Breast epithelium (tissue), 4 donors: ENCODE data around the gene SELENOM. TPM values are rescaled to one million over a fixed set of nuclear protein-coding genes. Genes with fewer than 3 reads are reported as not detected.
"Not testable (repeated sequence)": the region's sequence is repeated elsewhere in the genome, so short reads cannot be mapped to it uniquely, and the experiment has no call there.

Source experiments
- DNase-seq, 2 donors: peaks; one replicate each; pipeline ENCODE4 v3.0.0-alpha.2; 2019; ENCODE audit warnings: low spot score in 2 of 2
- H3K27ac ChIP-seq, 2 donors: fragments of 200-600 bp; sonication (generic) in 1 of 2; one replicate each; pipeline ENCODE4 v1.5.1; 2016 to 2019; ENCODE audit warnings: mild to moderate bottlenecking in 1 of 2
- H3K27me3 ChIP-seq, 2 donors: fragments of 200-600 bp; sonication (generic) in 1 of 2; one replicate each; pipeline versions ENCODE4 v1.5.1 to v1.6.0; 2017 to 2019; ENCODE audit warnings: control low read depth in 1 of 2, mild to moderate bottlenecking in 1 of 2
- H3K36me3 ChIP-seq: fragments of 200-600 bp; one replicate; pipeline ENCODE4 v1.5.1; 2019
- H3K4me1 ChIP-seq, 2 donors: fragments of 200-600 bp; sonication (generic); one replicate each; pipeline ENCODE4 v1.5.1; 2016 to 2019; ENCODE audit warnings: control low read depth in 1 of 2
- H3K4me3 ChIP-seq, 3 donors: fragments of 200-600 bp; sonication (generic); 1 replicate in 2 of 3; 2 replicates in 1 of 3; pipeline ENCODE4 v1.5.1; 2016 to 2019; ENCODE audit warnings: mild to moderate bottlenecking in 3 of 3, moderate library complexity in 2 of 3
- H3K9me3 ChIP-seq, 2 donors: fragments of 200-600 bp; sonication (generic) in 1 of 2; one replicate each; pipeline ENCODE4 v1.5.1; 2016 to 2019; ENCODE audit warnings: control low read depth in 1 of 2
- CTCF ChIP-seq, 3 donors: fragments of 450-650 bp; IDR thresholded peaks; one replicate each; pipeline ENCODE4 v1.5.1; 2016 to 2017; ENCODE audit warnings: antibody characterized with exemption in 3 of 3, mild to moderate bottlenecking in 3 of 3, moderate library complexity in 3 of 3
- POLR2A ChIP-seq: fragments of 450-650 bp; IDR thresholded peaks from one replicate; pipeline ENCODE4 v1.6.1; 2016; ENCODE audit warnings: antibody characterized with exemption, mild to moderate bottlenecking, moderate library complexity
- POLR2AphosphoS5 ChIP-seq, 3 donors: sonication (generic); formaldehyde crosslinking; IDR thresholded peaks; one replicate each; pipeline ENCODE4 v1.6.1; 2017; ENCODE audit warnings: antibody characterized with exemption in 3 of 3
- intact Hi-C: fragments of 100-400 bp; cut with DNase I; formaldehyde crosslinking; loops from one replicate; pipeline ENCODE4 v1.15.1; 2023; ENCODE audit warnings: low total_unique reads
- total RNA-seq, 3 donors: library from RNA; depleted of rRNA; stranded (reverse); fragments of >200 nt; gene quantifications; one replicate each; pipeline ENCODE4 v1.1.0, GENCODE V29; 2016

The SELENOM gene
- total RNA-seq, 3 donors from 2014 or later = 297 to 485 (median 411) TPM

GRCh38 chr22:31121403-31121802, 14.0 kb upstream of the SELENOM start:
- TF ChIP-seq POLR2A (no peak), CTCF (IDR thresholded peaks at IDR 0.05) (no peak), POLR2AphosphoS5 (IDR thresholded peaks at IDR 0.05) (no peak)
- peaks cover 3 to 7% of the 10 kb centered on the region in 2 donors for H3K4me1 ChIP-seq
- H3K4me3 ChIP-seq = no peak overlapping the region
- no peaks in the 10 kb centered on the region for H3K36me3 ChIP-seq
- DNase-seq = no peak
- no peak overlapping the region for H3K27ac ChIP-seq
- intact Hi-C loops = no loop called here
- H3K9me3 ChIP-seq = no peaks in the 10 kb centered on the region
- no peaks in the 10 kb centered on the region for H3K27me3 ChIP-seq

- no peak for DNase-seq
- H3K9me3 ChIP-seq = no peaks in the 10 kb centered on the region
- H3K27ac ChIP-seq = no peak overlapping the region
- H3K27me3 ChIP-seq = no peaks in the 10 kb centered on the region
- TF ChIP-seq POLR2AphosphoS5 (IDR thresholded peaks at IDR 0.05) (no peak), CTCF (IDR thresholded peaks at IDR 0.05) (no peak), POLR2A (no peak)
- no peaks in the 10 kb centered on the region for H3K36me3 ChIP-seq
- intact Hi-C loops = no loop called here
- no peak overlapping the region for H3K4me3 ChIP-seq
- H3K4me1 ChIP-seq = peaks cover 3 to 7% of the 10 kb centered on the region in 2 donors
Observed at GRCh38 chr22:31120642-31121041, 13.3 kb upstream of the SELENOM start.

GRCh38 chr22:31120230-31120629, 12.9 kb upstream of the SELENOM start:
- Histone ChIP-seq H3K4me3 (no peak overlapping the region), H3K27ac (no peak overlapping the region), H3K36me3 (no peaks in the 10 kb centered on the region), H3K4me1 (peaks cover 3 to 7% of the 10 kb centered on the region in 2 donors), H3K9me3 (no peaks in the 10 kb centered on the region), H3K27me3 (no peaks in the 10 kb centered on the region)
- TF ChIP-seq CTCF (IDR thresholded peaks at IDR 0.05) = no peak
- TF ChIP-seq POLR2AphosphoS5 (IDR thresholded peaks at IDR 0.05) = no peak
- TF ChIP-seq POLR2A = no peak
- no peak for DNase-seq
- intact Hi-C loops = no loop called here

GRCh38 chr22:31119026-31119717, 11.8 kb upstream of the SELENOM start:
- TF ChIP-seq POLR2A (no peak), CTCF (IDR thresholded peaks at IDR 0.05) (no peak), POLR2AphosphoS5 (IDR thresholded peaks at IDR 0.05) (no peak)
- Histone ChIP-seq H3K4me3 (no peak overlapping the region), H3K27me3 (no peaks in the 10 kb centered on the region), H3K36me3 (no peaks in the 10 kb centered on the region), H3K27ac (no peak overlapping the region), H3K9me3 (no peaks in the 10 kb centered on the region), H3K4me1 (peaks cover 3 to 7% of the 10 kb centered on the region in 2 donors)
- intact Hi-C loops = no loop called here
- no peak for DNase-seq

- H3K4me1 ChIP-seq = peaks cover 3 to 7% of the 10 kb centered on the region in 2 donors
- no peaks in the 10 kb centered on the region for H3K27me3 ChIP-seq
- no peak overlapping the region for H3K27ac ChIP-seq
- no peak for DNase-seq
- intact Hi-C loops = no loop called here
- H3K9me3 ChIP-seq = no peaks in the 10 kb centered on the region
- TF ChIP-seq POLR2AphosphoS5 (IDR thresholded peaks at IDR 0.05) (no peak), CTCF (IDR thresholded peaks at IDR 0.05) (no peak), POLR2A (no peak)
- no peaks in the 10 kb centered on the region for H3K36me3 ChIP-seq
- H3K4me3 ChIP-seq = no peak overlapping the region
Observed at GRCh38 chr22:31118046-31118820, 10.9 kb upstream of the SELENOM start.

GRCh38 chr22:31112547-31113091, 5.3 kb upstream of the SELENOM start:
- intact Hi-C loops = not testable (repeated sequence)

More at GRCh38 chr22:31112547-31113091, 5.3 kb upstream of the SELENOM start:
- not testable (repeated sequence) for H3K36me3 ChIP-seq, H3K27ac ChIP-seq, H3K4me1 ChIP-seq, H3K4me3 ChIP-seq, H3K9me3 ChIP-seq, H3K27me3 ChIP-seq, DNase-seq
